Left ventricle myocardium inferior (tissue), 1 donor: ENCODE results near the gene PHLDB3. TPM values are rescaled to one million over a fixed set of nuclear protein-coding genes. Genes with fewer than 3 reads are reported as not detected.

Experiments
- DNase-seq: peaks from one replicate; pipeline ENCODE4 v3.0.0-alpha.2; 2020
- H3K27ac ChIP-seq: fragments of 200-600 bp; replicated peaks from 2 replicates; pipeline ENCODE4 v1.8.0; 2021
- H3K27me3 ChIP-seq: fragments of 200-600 bp; 2 replicates; pipeline ENCODE4 v1.8.0; 2021; ENCODE audit warnings: low read depth
- H3K36me3 ChIP-seq: fragments of 200-600 bp; 2 replicates; pipeline ENCODE4 v1.8.0; 2021
- H3K4me1 ChIP-seq: fragments of 200-600 bp; 2 replicates; pipeline ENCODE4 v1.8.0; 2021
- H3K4me3 ChIP-seq: fragments of 200-600 bp; 2 replicates; pipeline ENCODE4 v1.8.0; 2021; ENCODE audit warnings: mild to moderate bottlenecking, moderate library complexity
- H3K9me3 ChIP-seq: fragments of 200-600 bp; replicated peaks from 2 replicates; pipeline ENCODE4 v1.8.0; 2021
- intact Hi-C: fragments of 100-400 bp; cut with micrococcal nuclease; formaldehyde crosslinking; loops from one replicate; pipeline ENCODE4 v1.11.0; 2022
- total RNA-seq: library from RNA; stranded (reverse); fragmentation: NEBNext Ultra II Directional; extraction: Animal tissue kit (Norgen Biotek cat#: 25700); gene quantifications from one replicate; pipeline ENCODE4 v1.2.1, GENCODE V29; 2021
- TF ChIP-seq, protein P1 (sequence below): fragments of 200-600 bp; IDR thresholded peaks from 2 replicates; pipeline ENCODE4 v1.8.0; 2021; ENCODE audit warnings: antibody characterized with exemption, mild to moderate bottlenecking, borderline replicate concordance
- donor health status: DM: no; HTN: yes; CAD: no; lungs with severe emphysema.

Gene PHLDB3
- total RNA-seq, 1 donor from 2014 or later, result 4.5 TPM

DNA sequence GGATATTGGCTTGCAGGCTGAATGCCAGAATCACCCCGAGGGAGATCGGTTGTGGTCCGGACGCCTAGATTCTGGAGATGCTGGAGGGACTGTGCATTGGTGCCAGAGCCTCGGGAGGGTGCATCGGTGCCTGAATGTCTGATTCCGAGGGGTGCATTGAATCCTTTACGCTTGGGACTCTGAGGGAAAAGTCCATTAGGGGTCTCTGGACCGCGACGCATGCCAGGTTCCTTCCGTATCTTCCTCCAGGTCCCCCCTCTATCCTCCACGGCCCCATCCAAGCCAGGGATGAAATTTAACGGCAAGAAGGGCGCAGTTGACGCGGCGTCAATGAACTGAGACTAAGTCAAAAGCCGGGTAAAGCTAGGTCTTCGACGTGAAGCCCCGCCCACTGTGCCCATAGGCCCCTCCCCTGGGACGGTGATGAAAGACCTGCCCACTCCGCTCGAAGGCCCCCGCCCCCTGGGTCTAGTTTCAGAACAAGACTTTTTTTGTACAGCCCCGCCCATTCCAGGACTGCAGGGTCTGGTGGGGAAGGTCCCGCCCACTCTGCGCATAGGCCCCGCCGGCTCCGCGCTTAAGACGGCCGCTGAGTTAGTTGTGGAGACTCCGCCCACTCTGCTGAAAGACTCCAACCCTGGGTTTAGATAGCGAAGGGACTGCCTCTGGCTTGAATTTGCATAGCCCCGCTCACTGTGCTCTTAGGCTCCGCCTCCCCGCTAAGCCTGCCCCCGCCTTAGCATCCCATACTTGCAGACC is 29.2 kb upstream of the PHLDB3 start:
- H3K4me1 ChIP-seq, result peaks cover 32% of the 10 kb centered on the region
- H3K36me3 ChIP-seq, result peaks cover 13% of the 10 kb centered on the region
- H3K27me3 ChIP-seq, result no peaks in the 10 kb centered on the region
- peak overlapping the region; percentile 96 for H3K27ac ChIP-seq
- TF ChIP-seq, protein P1, sequence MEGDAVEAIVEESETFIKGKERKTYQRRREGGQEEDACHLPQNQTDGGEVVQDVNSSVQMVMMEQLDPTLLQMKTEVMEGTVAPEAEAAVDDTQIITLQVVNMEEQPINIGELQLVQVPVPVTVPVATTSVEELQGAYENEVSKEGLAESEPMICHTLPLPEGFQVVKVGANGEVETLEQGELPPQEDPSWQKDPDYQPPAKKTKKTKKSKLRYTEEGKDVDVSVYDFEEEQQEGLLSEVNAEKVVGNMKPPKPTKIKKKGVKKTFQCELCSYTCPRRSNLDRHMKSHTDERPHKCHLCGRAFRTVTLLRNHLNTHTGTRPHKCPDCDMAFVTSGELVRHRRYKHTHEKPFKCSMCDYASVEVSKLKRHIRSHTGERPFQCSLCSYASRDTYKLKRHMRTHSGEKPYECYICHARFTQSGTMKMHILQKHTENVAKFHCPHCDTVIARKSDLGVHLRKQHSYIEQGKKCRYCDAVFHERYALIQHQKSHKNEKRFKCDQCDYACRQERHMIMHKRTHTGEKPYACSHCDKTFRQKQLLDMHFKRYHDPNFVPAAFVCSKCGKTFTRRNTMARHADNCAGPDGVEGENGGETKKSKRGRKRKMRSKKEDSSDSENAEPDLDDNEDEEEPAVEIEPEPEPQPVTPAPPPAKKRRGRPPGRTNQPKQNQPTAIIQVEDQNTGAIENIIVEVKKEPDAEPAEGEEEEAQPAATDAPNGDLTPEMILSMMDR, result no peak
- intact Hi-C loops, result no loop called here
- peaks cover 5% of the 10 kb centered on the region for H3K9me3 ChIP-seq
- DNase-seq, result peak; percentile 97
- H3K4me3 ChIP-seq, result peak overlapping the region; percentile 77

GRCh38 chr19:43532962-43533545 is 28.5 kb upstream of the PHLDB3 start, which contains the start of gene ZNF575:
ZNF575 (plus strand) TSS chr19:43533188; CDS start chr19:43534423, 1,235 bp downstream.
- H3K36me3 ChIP-seq, result peaks cover 6% of the 10 kb centered on the region
- no peaks in the 10 kb centered on the region for H3K9me3 ChIP-seq
- no peaks in the 10 kb centered on the region for H3K27me3 ChIP-seq
- intact Hi-C loops, result no loop called here
- peak; percentile 91 for DNase-seq
- H3K27ac ChIP-seq, result peak within 1 kb of the TSS; percentile 96
- TF ChIP-seq, protein P1, result no peak
- peaks cover 35% of the 10 kb centered on the region for H3K4me1 ChIP-seq
- H3K4me3 ChIP-seq, result peak within 1 kb of the TSS; percentile 77

GRCh38 chr19:43532571-43532961 is 28.0 kb upstream of the PHLDB3 start:
- H3K36me3 ChIP-seq, result peaks cover 2% of the 10 kb centered on the region
- peak overlapping the region; percentile 96 for H3K27ac ChIP-seq
- TF ChIP-seq, protein P1, result no peak
- H3K9me3 ChIP-seq, result no peaks in the 10 kb centered on the region
- DNase-seq, result no peak
- intact Hi-C loops, result no loop called here
- H3K4me1 ChIP-seq, result peaks cover 40% of the 10 kb centered on the region
- H3K27me3 ChIP-seq, result no peaks in the 10 kb centered on the region
- H3K4me3 ChIP-seq, result peak overlapping the region; percentile 77

DNA sequence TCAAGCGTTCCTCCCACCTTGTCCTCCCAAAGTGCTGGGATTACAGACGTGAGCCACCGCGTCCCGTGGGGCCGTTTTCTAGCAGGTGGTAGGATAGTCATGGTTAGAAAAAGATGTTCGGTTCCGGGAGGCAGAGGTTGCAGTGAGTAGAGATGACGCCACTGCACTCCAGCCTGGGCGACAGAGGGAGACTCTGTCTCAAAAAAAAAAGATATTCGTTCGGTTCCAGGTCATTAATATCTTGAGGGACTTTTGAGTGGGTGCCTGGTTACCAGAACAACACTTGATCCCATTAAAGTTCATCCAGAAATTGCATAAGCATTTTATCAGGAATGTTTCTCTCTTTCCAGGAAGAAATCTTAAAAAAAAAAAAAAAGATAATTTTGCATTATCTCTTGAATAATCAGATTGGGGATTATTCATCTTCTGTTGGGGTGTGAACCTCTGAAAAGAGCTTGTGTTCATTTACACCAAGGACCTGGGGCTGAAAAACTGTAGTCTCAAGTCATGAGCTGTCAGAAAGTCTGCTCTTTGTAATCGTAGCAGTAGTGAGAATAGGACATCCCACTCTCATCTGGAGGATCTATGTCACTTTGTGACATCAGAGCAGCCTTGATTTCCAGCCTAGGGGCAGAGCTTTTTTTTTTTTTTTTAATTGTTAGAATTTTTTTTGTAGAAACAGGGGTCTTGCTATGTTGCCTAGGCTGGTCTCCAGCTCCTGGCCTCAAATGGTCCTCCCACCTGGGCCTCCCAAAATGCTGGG is 23.5 kb upstream of the PHLDB3 start:
- H3K4me1 ChIP-seq, result peaks cover 50% of the 10 kb centered on the region
- no peak for DNase-seq
- TF ChIP-seq, protein P1, result no peak
- H3K27ac ChIP-seq, result peak overlapping the region; percentile 91
- no peaks in the 10 kb centered on the region for H3K27me3 ChIP-seq
- H3K9me3 ChIP-seq, result no peaks in the 10 kb centered on the region
- intact Hi-C loops, result no loop called here
- H3K4me3 ChIP-seq, result peak overlapping the region; percentile 94
- H3K36me3 ChIP-seq, result no peaks in the 10 kb centered on the region
